Panc1 (cell line): ENCODE measurements around the gene TMEM109.

Experiments
- POLR2AphosphoS5 ChIP-seq: IDR thresholded peaks from 2 replicates; pipeline ENCODE4 v1.6.1; 2012; ENCODE audit warnings: mild to moderate bottlenecking, low read depth, low read length, moderate library complexity
- TF ChIP-seq, protein P1 (sequence below): fragments of 450-650 bp; IDR thresholded peaks from 2 replicates; pipeline ENCODE4 v1.5.1; 2017; ENCODE audit warnings: mild to moderate bottlenecking

DNA sequence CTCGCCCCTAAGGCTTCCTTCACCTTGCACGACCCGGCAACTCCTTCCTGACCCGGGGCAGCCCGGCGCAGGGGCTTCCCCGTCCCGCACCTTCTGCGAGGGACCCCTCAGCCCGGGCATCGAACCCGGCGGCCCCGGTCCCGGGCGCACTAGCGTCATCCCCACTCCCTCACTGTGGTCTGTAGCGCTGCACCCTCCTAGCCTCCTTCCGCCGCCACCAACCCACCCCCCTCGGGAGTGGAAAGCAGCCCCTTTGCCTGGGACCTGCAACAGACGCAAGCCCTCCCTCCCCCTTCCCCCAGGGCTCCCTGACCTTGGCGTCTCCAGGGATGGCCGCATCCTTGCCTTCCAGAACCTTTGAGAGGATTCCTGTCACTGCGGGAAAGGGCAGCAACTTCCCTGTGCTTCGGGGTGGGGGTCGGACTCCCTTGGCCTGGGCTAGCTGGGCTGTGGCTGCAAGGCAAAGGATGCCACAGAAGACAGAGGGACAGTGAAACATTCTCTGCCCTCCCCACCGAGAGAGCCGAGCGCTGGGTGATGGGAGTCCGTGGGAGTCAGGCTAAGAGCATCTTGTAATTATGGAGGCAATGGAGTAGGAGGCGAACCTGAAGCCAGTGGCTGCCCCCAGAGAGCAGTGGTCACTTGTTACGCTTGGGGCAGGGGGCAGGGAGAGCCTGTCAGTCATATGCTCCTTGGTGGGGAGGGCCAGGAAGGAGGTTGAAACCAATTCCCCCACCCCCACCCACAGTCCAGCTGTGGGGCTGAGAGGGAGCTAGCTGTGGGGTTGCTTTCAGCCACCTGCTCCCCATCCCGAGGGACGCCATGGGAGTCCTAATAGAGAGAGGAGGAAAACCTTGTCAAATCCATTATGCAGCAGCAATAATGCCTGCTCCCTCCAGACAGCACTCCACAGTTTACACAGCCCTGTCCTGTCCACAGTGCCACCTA is 11.2 kb downstream of the TMEM109 start:
- TF ChIP-seq, protein P1, sequence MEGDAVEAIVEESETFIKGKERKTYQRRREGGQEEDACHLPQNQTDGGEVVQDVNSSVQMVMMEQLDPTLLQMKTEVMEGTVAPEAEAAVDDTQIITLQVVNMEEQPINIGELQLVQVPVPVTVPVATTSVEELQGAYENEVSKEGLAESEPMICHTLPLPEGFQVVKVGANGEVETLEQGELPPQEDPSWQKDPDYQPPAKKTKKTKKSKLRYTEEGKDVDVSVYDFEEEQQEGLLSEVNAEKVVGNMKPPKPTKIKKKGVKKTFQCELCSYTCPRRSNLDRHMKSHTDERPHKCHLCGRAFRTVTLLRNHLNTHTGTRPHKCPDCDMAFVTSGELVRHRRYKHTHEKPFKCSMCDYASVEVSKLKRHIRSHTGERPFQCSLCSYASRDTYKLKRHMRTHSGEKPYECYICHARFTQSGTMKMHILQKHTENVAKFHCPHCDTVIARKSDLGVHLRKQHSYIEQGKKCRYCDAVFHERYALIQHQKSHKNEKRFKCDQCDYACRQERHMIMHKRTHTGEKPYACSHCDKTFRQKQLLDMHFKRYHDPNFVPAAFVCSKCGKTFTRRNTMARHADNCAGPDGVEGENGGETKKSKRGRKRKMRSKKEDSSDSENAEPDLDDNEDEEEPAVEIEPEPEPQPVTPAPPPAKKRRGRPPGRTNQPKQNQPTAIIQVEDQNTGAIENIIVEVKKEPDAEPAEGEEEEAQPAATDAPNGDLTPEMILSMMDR = no peak
- no peak for TF ChIP-seq POLR2AphosphoS5
